ENCODE data around the gene ITGB7. TPM values are rescaled to one million over a fixed set of nuclear protein-coding genes. Genes with fewer than 3 reads are reported as not detected.

Gene ITGB7
- total RNA-seq, 2 experiments from 2014 or later, result 621 to 702 TPM

DNA sequence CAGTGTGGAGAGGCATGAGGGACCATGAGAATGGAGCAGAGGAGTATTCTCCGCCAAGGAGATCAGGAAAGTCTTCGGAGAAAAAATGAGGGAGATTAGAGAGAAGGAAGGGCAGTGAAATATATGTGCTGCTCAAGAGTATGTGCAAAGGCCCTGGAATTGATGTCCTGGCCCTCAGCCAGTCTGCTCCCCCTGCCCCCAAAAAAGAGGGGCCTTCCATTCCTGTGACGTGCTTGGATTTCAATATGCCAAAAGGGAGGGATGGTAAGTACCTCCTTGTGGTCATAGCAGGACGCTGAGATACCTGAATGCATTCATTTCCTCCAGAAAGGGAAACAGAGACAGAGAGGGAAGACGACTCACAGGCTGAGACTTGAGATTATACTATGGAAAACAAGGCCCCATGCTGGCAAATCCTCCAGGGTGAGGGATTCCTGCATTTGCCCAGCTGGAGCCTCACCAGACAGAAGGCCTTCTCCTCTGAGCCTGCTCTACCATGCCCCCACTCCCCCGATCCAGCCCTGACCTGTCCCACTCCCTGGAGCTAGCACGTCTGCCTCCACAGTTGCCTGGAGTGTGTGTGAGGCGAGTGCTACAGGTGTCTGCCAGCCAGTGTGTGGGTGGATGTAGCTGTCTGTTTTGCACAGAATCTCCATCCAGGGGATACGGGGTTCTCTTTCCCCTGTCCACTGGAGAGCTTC lies 28.8 kb upstream of the ITGB7 start:
- H3K27ac Mint-ChIP-seq, result peak overlapping the region; percentile 51
- CTCF ChIA-PET, result interaction anchor here (0.8 to 3.1 kb wide), 13 partner anchors 10 to 86 kb away, joined by 3 to 12 read pairs (median 4); partner anchors contain the start of genes AAAS and ITGB7
- no peaks in the 10 kb centered on the region for H3K27me3 Mint-ChIP-seq
- H3K4me1 Mint-ChIP-seq, result peaks cover 53% of the 10 kb centered on the region
- H3K36me3 Mint-ChIP-seq (ENCODE audit: low read depth), result peaks cover 1% of the 10 kb centered on the region
- H3K4me3 Mint-ChIP-seq, result no peak overlapping the region
- H3K9me3 Mint-ChIP-seq, result no peaks in the 10 kb centered on the region
- POLR2A ChIA-PET, result no interaction called here
- DNase-seq, result no peak

GRCh38 chr12:53235164-53235563 lies 28.1 kb upstream of the ITGB7 start:
- Mint-ChIP-seq H3K4me1 (peaks cover 55% of the 10 kb centered on the region), H3K27ac (no peak overlapping the region), H3K36me3 (ENCODE audit: low read depth) (peaks cover 1% of the 10 kb centered on the region), H3K4me3 (no peak overlapping the region), H3K27me3 (no peaks in the 10 kb centered on the region), H3K9me3 (no peaks in the 10 kb centered on the region)
- POLR2A ChIA-PET, result no interaction called here
- CTCF ChIA-PET, result interaction anchor here (0.8 to 3.1 kb wide), 5 partner anchors 15 to 75 kb away, joined by 3 to 12 read pairs (median 6); no protein-coding TSS in a partner anchor
- no peak for DNase-seq

- Mint-ChIP-seq H3K4me1 (peaks cover 60% of the 10 kb centered on the region), H3K27me3 (no peaks in the 10 kb centered on the region), H3K27ac (no peak overlapping the region), H3K4me3 (no peak overlapping the region), H3K36me3 (ENCODE audit: low read depth) (peaks cover 1% of the 10 kb centered on the region), H3K9me3 (no peaks in the 10 kb centered on the region)
- CTCF ChIA-PET, result interaction anchor here (0.9 to 3.1 kb wide), 4 partner anchors 11 to 74 kb away, joined by 4 to 12 read pairs (median 5); no protein-coding TSS in a partner anchor
- POLR2A ChIA-PET, result no interaction called here
- DNase-seq, result no peak
These were observed 27.3 kb upstream of the ITGB7 start for GRCh38 chr12:53234271-53234914.

DNA sequence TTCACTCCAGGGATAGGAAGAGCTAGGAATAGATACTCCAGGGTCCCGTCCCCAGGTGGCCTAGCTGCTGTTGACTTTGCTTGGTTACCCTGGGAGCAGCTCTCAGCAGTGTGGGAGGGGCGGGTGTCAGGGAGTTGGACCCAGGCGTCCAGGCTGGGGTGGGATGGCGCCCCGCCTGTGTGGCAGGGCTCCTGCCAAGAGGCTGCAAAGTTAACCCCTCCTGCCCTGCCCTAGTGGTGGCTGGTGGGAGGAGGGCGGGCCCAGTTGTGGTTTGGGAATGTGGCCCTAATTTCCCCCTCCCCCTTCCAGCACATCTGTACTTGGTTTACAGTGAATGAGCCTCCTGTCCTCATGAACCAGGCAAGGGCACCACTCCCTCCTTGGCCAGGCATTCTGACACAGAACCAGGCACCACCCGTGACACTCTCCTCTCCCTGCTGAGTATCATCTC lies 26.6 kb upstream of the ITGB7 start:
- Mint-ChIP-seq H3K9me3 (no peaks in the 10 kb centered on the region), H3K4me3 (no peak overlapping the region), H3K4me1 (peaks cover 63% of the 10 kb centered on the region), H3K27ac (no peak overlapping the region), H3K36me3 (ENCODE audit: low read depth) (peaks cover 3% of the 10 kb centered on the region), H3K27me3 (no peaks in the 10 kb centered on the region)
- ChIA-PET CTCF (interaction anchor here (0.6 to 2.3 kb wide), 5 partner anchors 10 to 74 kb away, joined by 3 to 6 read pairs (median 4); no protein-coding TSS in a partner anchor), POLR2A (no interaction called here)
- DNase-seq, result no peak

- Mint-ChIP-seq H3K4me3 (peak overlapping the region; percentile 81), H3K36me3 (ENCODE audit: low read depth) (peaks cover 3% of the 10 kb centered on the region), H3K9me3 (no peaks in the 10 kb centered on the region), H3K27ac (peak overlapping the region; percentile 71), H3K27me3 (no peaks in the 10 kb centered on the region), H3K4me1 (peaks cover 65% of the 10 kb centered on the region)
- POLR2A ChIA-PET, result no interaction called here
- peak; percentile 49 for DNase-seq
- CTCF ChIA-PET, result interaction anchor here (0.6 to 1.5 kb wide), 3 partner anchors 16 to 51 kb away, joined by 3 to 4 read pairs (median 3); no protein-coding TSS in a partner anchor
These were observed 25.8 kb upstream of the ITGB7 start for GRCh38 chr12:53232646-53233461.

GRCh38 chr12:53231921-53232645 lies 25.0 kb upstream of the ITGB7 start, which contains the start of gene RARG:
RARG (minus strand) TSS chr12:53232209; CDS start chr12:53227545, 4,664 bp downstream.
- H3K4me1 Mint-ChIP-seq, result peaks cover 62% of the 10 kb centered on the region
- DNase-seq, result peak; percentile 69
- CTCF ChIA-PET, result interaction anchor here (1.1 to 1.6 kb wide), 3 partner anchors 18 to 63 kb away, joined by 3 to 7 read pairs (median 3); partner anchors contain the start of gene PFDN5
- POLR2A ChIA-PET, result no interaction called here
- no peaks in the 10 kb centered on the region for H3K9me3 Mint-ChIP-seq
- no peaks in the 10 kb centered on the region for H3K27me3 Mint-ChIP-seq
- H3K4me3 Mint-ChIP-seq, result peak within 1 kb of the TSS; percentile 81
- peaks cover 4% of the 10 kb centered on the region for H3K36me3 Mint-ChIP-seq (ENCODE audit: low read depth)
- H3K27ac Mint-ChIP-seq, result peak within 1 kb of the TSS; percentile 71

DNA sequence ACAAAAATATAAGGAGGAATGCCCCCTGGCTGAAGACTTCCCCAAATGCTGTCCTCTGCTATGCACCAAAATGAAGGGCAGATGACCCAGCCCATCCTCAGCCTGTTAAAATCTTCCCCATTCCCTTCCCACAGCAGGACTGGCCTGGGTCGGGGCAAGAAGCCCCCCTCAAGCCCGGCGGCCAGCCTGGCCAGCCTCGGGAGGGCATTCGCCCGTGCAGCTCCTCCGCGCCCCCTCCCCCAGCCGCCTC lies 24.5 kb upstream of the ITGB7 start:
- peaks cover 9% of the 10 kb centered on the region for H3K36me3 Mint-ChIP-seq (ENCODE audit: low read depth)
- H3K4me3 Mint-ChIP-seq, result peak overlapping the region; percentile 56
- no peaks in the 10 kb centered on the region for H3K27me3 Mint-ChIP-seq
- peaks cover 61% of the 10 kb centered on the region for H3K4me1 Mint-ChIP-seq
- CTCF ChIA-PET, result interaction anchor here (1.1 to 1.6 kb wide), 3 partner anchors 18 to 63 kb away, joined by 3 to 7 read pairs (median 3); partner anchors contain the start of gene PFDN5
- POLR2A ChIA-PET, result no interaction called here
- H3K9me3 Mint-ChIP-seq, result no peaks in the 10 kb centered on the region
- no peak for DNase-seq
- H3K27ac Mint-ChIP-seq, result no peak overlapping the region

DNA sequence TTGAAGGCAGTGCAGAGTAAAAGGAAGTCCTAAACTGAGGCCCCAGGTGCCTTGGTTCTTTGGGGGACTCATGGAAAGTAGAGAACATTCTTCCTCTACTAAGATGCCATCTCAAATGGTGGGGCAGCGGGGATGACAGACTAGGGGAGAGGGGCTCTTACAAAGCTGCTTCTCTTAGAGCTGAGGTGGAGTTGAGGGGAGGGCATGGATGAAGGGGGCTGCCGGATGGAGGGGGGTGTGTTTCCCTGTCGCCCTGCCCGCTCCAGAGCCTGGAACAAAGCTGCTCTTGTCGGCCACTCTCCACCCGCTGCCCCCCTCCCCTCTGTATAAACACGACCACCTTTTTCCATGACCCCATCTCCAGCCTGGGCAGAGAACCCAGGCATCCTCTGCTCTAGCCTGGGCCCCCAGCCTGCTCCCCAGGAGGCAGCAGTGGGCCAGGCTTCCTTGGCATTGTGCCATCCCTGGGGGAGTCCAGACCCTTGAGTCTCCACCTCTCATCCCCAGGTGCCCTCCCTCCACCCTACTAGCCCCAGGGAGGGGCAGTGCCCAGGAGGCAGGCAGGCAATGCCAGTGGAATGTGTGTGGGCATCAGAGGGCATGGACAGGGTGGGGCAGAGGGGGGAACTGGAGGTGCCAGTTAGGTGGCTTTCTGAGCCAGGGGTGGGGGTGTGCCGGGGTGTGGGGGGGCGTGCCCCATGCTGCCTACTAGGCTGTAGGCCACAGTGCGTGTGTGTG lies 23.2 kb upstream of the ITGB7 start:
- CTCF ChIA-PET, result interaction anchor here (0.8 to 1.6 kb wide), 4 partner anchors 9 to 126 kb away, joined by 3 to 7 read pairs (median 3); no protein-coding TSS in a partner anchor
- POLR2A ChIA-PET, result no interaction called here
- H3K27ac Mint-ChIP-seq, result no peak overlapping the region
- H3K27me3 Mint-ChIP-seq, result no peaks in the 10 kb centered on the region
- H3K9me3 Mint-ChIP-seq, result no peaks in the 10 kb centered on the region
- peaks cover 16% of the 10 kb centered on the region for H3K36me3 Mint-ChIP-seq (ENCODE audit: low read depth)
- peaks cover 58% of the 10 kb centered on the region for H3K4me1 Mint-ChIP-seq
- H3K4me3 Mint-ChIP-seq, result peak overlapping the region; percentile 29
- no peak for DNase-seq

DNA sequence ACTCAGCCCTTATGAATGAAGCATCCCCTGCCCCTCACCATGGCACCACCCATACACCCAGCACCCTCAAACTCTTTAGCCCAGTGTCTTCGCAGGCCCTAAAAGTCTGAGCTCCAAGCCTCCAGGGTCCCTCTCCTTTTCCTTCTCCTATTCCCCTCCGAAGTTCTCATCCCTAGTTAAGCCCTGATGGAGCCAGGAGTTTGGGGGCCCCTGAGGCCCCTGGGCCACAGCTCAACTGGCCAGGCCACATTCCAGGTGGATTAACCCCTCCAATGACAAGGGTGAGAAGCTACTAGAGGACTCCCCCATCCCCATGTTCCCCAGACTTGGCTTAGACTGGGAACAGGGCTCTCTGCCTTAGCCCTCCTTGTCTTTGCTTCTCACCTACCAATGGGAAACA lies 22.4 kb upstream of the ITGB7 start:
- H3K4me1 Mint-ChIP-seq, result peaks cover 61% of the 10 kb centered on the region
- no peaks in the 10 kb centered on the region for H3K27me3 Mint-ChIP-seq
- no peaks in the 10 kb centered on the region for H3K9me3 Mint-ChIP-seq
- no peak overlapping the region for H3K4me3 Mint-ChIP-seq
- ChIA-PET POLR2A (no interaction called here), CTCF (interaction anchor here (0.6 to 1.4 kb wide), 4 partner anchors 8 to 125 kb away, joined by 3 read pairs; partner anchors contain the start of gene ESPL1)
- peaks cover 21% of the 10 kb centered on the region for H3K36me3 Mint-ChIP-seq (ENCODE audit: low read depth)
- peak overlapping the region; percentile 38 for H3K27ac Mint-ChIP-seq
- no peak for DNase-seq

DNA sequence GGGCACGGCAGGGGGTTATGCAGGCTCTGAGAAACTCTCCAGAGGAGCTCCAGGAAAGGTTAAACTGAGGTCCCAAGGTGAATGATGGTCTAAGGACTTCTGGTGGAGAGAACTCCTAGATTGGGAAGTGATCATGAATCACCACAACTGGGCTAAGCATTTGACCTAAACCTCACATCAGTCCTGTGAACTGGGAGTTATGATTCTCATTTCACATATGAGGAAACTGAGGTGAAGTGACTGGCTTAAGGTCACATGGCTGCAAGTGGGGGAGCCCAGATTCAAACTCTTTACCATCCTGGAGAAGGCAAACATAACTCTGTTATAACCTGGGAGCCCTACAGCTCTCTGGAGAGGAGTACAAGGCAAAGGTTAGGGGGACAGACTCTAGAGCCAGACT lies 20.8 kb upstream of the ITGB7 start:
- peaks cover 20% of the 10 kb centered on the region for H3K36me3 Mint-ChIP-seq (ENCODE audit: low read depth)
- CTCF ChIA-PET, result interaction anchor here (0.7 to 2.8 kb wide), 2 partner anchors 14 to 125 kb away, joined by 3 to 7 read pairs; partner anchors contain the start of gene SOAT2
- no peak overlapping the region for H3K27ac Mint-ChIP-seq
- H3K4me3 Mint-ChIP-seq, result no peak overlapping the region
- H3K9me3 Mint-ChIP-seq, result no peaks in the 10 kb centered on the region
- no peak for DNase-seq
- POLR2A ChIA-PET, result interaction anchor here (0.6 kb wide), 1 partner anchor 33 kb away, joined by 3 read pairs; no protein-coding TSS in a partner anchor
- no peaks in the 10 kb centered on the region for H3K27me3 Mint-ChIP-seq
- H3K4me1 Mint-ChIP-seq, result peaks cover 63% of the 10 kb centered on the region

DNA sequence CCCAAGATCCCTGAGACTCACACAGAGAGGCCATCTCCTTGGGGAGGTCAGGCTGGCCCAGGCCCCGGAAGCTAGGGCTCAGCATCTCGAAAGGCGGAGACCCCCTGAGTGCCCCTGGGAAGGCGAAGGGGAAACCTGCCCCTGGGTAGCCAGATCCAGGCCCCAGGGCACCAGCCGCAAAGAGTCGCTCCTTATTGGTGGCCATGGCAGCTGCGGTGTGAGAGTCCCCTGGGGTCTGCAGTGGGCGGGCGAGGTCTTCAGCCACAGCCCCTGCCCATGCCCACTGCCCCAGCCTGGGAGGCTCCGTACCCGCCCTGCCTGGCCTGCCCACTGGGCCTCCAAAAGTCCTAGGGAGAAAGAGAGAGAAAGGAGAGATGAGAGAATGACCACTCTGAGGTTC lies 20.3 kb upstream of the ITGB7 start:
- Mint-ChIP-seq H3K27ac (no peak overlapping the region), H3K27me3 (no peaks in the 10 kb centered on the region), H3K9me3 (no peaks in the 10 kb centered on the region), H3K4me1 (peaks cover 63% of the 10 kb centered on the region), H3K4me3 (no peak overlapping the region), H3K36me3 (ENCODE audit: low read depth) (peaks cover 20% of the 10 kb centered on the region)
- ChIA-PET POLR2A (no interaction called here), CTCF (interaction anchor here (0.7 to 2.8 kb wide), 2 partner anchors 13 to 124 kb away, joined by 3 to 7 read pairs; partner anchors contain the start of gene SOAT2)
- no peak for DNase-seq
